HepG2 (cell line): ENCODE measurements around the gene ABCB6. TPM values are rescaled to one million over a fixed set of nuclear protein-coding genes. Genes with fewer than 3 reads are reported as not detected.

Experiments
- FOXK1 ChIP-seq: sonication (generic); formaldehyde crosslinking; IDR thresholded peaks from 2 replicates; pipeline ENCODE4 v1.4.0; 2020; ENCODE audit warnings: low read depth, missing genetic modification reagents, borderline replicate concordance
- HCFC1 ChIP-seq: fragments of 150-350 bp; IDR thresholded peaks from 2 replicates; pipeline ENCODE4 v1.6.1; 2014; ENCODE audit warnings: low read depth, low read length
- KDM4B ChIP-seq: sonication (generic); formaldehyde crosslinking; IDR thresholded peaks from 2 replicates; pipeline ENCODE4 v1.4.0; 2020; ENCODE audit warnings: missing genetic modification reagents
- PAF1 ChIP-seq: IDR thresholded peaks from 2 replicates; pipeline ENCODE4 v1.6.1; 2016; ENCODE audit warnings: missing genetic modification reagents, missing compliant biosample characterization
- POLR2AphosphoS2 ChIP-seq: IDR thresholded peaks from 2 replicates; pipeline ENCODE4 v1.6.1; 2011; ENCODE audit warnings: low read depth, low read length, improper control_type of control experiment
- RAD51 ChIP-seq: fragments of 450-650 bp; IDR thresholded peaks from 2 replicates; pipeline ENCODE4 v1.6.1; 2016; ENCODE audit warnings: borderline replicate concordance
- ZBTB38 ChIP-seq: sonication (generic); formaldehyde crosslinking; IDR thresholded peaks from 2 replicates; pipeline ENCODE4 v1.5.1; 2020; ENCODE audit warnings: mild to moderate bottlenecking, missing genetic modification reagents
- ZNF124 ChIP-seq: sonication (generic); formaldehyde crosslinking; IDR thresholded peaks from 2 replicates; pipeline ENCODE4 v1.4.0; 2020; ENCODE audit warnings: missing genetic modification reagents
- ZNF24 ChIP-seq: fragments of 450-650 bp; IDR thresholded peaks from 2 replicates; pipeline ENCODE4 v1.6.1; 2017; ENCODE audit warnings: antibody characterized with exemption, mild to moderate bottlenecking
- ZNF256 ChIP-seq: sonication (generic); formaldehyde crosslinking; conservative IDR thresholded peaks from 2 replicates; pipeline ENCODE4 v1.4.0; 2020; ENCODE audit warnings: missing genetic modification reagents
- ZNF619 ChIP-seq: sonication (generic); formaldehyde crosslinking; IDR thresholded peaks from 2 replicates; pipeline ENCODE4 v1.4.0; 2020; ENCODE audit warnings: mild to moderate bottlenecking, missing genetic modification reagents
- ZNF776 ChIP-seq: sonication (generic); formaldehyde crosslinking; IDR thresholded peaks from 2 replicates; pipeline ENCODE4 v1.4.0; 2020; ENCODE audit warnings: mild to moderate bottlenecking, missing genetic modification reagents
- polyA plus RNA-seq, 8 experiments: library from polyadenylated mRNA; depleted of rRNA in 3 of 8; stranded (reverse) in 7 of 8; unstranded in 1 of 8; fragments of >200 nt; fragmentation: Illumina TruSeq in 4 of 8; extraction: Trizol in 4 of 8; gene quantifications; 2 replicates each; pipeline versions ENCODE4 v1.2.1 to v1.2.3, GENCODE V29; 2011 to 2016; ENCODE audit warnings: low read depth in 4 of 8, missing spikeins in 1 of 8, mixed read lengths in 1 of 8; ENCODE audit not compliant: insufficient read depth in 1 of 8
- total RNA-seq, 5 experiments: library from RNA; depleted of rRNA; stranded (reverse); fragments of >200 nt; fragmentation: Illumina TruSeq; extraction: Trizol; gene quantifications; 2 replicates each; pipeline ENCODE4 v1.2.3, GENCODE V29; 2016; ENCODE audit warnings: low read depth in 1 of 5
- TF ChIP-seq, protein P1 (sequence below): IDR thresholded peaks from 2 replicates; pipeline ENCODE4 v1.6.1; 2016; ENCODE audit warnings: low read depth, missing genetic modification reagents, missing compliant biosample characterization
- TF ChIP-seq, protein P2 (sequence below): sonication (generic); formaldehyde crosslinking; IDR thresholded peaks from 2 replicates; pipeline ENCODE4 v1.4.0; 2020; ENCODE audit warnings: missing genetic modification reagents
- TF ChIP-seq, protein P3 (sequence below): sonication (generic); formaldehyde crosslinking; IDR thresholded peaks from 2 replicates; pipeline ENCODE4 v1.4.0; 2020; ENCODE audit warnings: missing genetic modification reagents, borderline replicate concordance
- TF ChIP-seq, protein P4 (sequence below): sonication (generic); formaldehyde crosslinking; IDR thresholded peaks from 2 replicates; pipeline ENCODE4 v1.8.0; 2022; ENCODE audit warnings: low read depth, missing genetic modification reagents
- TF ChIP-seq, protein P5 (sequence below): sonication (generic); formaldehyde crosslinking; conservative IDR thresholded peaks from 2 replicates; pipeline ENCODE4 v1.8.0; 2022; ENCODE audit warnings: mild to moderate bottlenecking, moderate library complexity, missing genetic modification reagents

Gene ABCB6
- total and polyA plus RNA-seq, 2 of the 13 experiments (the other 11 are each of a cell fraction or from before 2014, with no cell fraction given) = 91.1 to 137 TPM

DNA sequence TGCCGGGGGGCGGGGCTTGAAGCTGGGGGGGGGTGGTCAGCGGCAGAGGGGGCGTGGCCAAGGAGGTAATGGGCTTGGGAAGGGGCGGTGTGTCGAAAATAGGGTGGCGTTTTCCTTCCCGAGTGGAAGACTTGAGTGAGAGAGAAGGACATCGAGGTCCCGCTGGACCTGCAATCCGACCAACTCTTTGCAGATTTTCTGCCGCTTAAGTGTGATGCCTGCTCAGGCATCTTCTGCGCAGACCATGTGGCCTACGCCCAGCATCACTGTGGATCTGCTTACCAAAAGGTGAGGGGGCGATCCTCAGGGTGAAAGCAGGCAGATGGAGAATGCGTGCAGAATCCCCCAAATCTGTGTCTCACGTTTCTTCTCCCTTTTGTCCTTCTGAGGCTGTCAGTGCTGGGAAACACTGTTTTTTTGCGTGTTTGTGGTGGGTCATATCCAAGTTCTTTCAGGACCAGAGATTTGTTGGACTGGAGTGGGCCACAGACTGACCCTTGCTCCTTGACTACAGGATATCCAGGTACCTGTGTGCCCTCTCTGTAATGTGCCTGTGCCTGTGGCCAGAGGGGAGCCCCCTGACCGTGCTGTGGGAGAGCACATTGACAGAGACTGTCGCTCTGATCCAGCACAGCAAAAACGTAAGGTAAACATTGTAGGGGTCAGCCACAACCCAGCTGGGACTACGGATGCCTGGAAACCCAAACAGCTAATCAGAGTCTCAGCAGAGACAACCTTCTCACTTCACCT is 11.4 kb downstream of the ABCB6 start (continued):
- TF ChIP-seq, protein P1, sequence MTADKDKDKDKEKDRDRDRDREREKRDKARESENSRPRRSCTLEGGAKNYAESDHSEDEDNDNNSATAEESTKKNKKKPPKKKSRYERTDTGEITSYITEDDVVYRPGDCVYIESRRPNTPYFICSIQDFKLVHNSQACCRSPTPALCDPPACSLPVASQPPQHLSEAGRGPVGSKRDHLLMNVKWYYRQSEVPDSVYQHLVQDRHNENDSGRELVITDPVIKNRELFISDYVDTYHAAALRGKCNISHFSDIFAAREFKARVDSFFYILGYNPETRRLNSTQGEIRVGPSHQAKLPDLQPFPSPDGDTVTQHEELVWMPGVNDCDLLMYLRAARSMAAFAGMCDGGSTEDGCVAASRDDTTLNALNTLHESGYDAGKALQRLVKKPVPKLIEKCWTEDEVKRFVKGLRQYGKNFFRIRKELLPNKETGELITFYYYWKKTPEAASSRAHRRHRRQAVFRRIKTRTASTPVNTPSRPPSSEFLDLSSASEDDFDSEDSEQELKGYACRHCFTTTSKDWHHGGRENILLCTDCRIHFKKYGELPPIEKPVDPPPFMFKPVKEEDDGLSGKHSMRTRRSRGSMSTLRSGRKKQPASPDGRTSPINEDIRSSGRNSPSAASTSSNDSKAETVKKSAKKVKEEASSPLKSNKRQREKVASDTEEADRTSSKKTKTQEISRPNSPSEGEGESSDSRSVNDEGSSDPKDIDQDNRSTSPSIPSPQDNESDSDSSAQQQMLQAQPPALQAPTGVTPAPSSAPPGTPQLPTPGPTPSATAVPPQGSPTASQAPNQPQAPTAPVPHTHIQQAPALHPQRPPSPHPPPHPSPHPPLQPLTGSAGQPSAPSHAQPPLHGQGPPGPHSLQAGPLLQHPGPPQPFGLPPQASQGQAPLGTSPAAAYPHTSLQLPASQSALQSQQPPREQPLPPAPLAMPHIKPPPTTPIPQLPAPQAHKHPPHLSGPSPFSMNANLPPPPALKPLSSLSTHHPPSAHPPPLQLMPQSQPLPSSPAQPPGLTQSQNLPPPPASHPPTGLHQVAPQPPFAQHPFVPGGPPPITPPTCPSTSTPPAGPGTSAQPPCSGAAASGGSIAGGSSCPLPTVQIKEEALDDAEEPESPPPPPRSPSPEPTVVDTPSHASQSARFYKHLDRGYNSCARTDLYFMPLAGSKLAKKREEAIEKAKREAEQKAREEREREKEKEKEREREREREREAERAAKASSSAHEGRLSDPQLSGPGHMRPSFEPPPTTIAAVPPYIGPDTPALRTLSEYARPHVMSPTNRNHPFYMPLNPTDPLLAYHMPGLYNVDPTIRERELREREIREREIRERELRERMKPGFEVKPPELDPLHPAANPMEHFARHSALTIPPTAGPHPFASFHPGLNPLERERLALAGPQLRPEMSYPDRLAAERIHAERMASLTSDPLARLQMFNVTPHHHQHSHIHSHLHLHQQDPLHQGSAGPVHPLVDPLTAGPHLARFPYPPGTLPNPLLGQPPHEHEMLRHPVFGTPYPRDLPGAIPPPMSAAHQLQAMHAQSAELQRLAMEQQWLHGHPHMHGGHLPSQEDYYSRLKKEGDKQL = no peak
- TF ChIP-seq KDM4B (CRISPR knock-in tag) (no peak), FOXK1 (CRISPR knock-in tag) (0 out of 2 replicates have a peak, but pooled peaks have one; percentile 31), ZNF619 (CRISPR knock-in tag) (peak; percentile 55), ZNF256 (CRISPR knock-in tag) (no peak), ZNF776 (no peak; the same call in 1 of the 2 replicates), ZNF24 (no peak), ZBTB38 (CRISPR knock-in tag) (no peak), HCFC1 (no peak), POLR2AphosphoS2 (no peak), PAF1 (CRISPR knock-in tag) (0 out of 2 replicates have a peak, but pooled peaks have one; percentile 55), RAD51 (no peak), ZNF124 (CRISPR knock-in tag) (no peak)
- TF ChIP-seq, protein P2, sequence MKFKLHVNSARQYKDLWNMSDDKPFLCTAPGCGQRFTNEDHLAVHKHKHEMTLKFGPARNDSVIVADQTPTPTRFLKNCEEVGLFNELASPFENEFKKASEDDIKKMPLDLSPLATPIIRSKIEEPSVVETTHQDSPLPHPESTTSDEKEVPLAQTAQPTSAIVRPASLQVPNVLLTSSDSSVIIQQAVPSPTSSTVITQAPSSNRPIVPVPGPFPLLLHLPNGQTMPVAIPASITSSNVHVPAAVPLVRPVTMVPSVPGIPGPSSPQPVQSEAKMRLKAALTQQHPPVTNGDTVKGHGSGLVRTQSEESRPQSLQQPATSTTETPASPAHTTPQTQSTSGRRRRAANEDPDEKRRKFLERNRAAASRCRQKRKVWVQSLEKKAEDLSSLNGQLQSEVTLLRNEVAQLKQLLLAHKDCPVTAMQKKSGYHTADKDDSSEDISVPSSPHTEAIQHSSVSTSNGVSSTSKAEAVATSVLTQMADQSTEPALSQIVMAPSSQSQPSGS (CRISPR knock-in tag) = no peak
- TF ChIP-seq, protein P3, sequence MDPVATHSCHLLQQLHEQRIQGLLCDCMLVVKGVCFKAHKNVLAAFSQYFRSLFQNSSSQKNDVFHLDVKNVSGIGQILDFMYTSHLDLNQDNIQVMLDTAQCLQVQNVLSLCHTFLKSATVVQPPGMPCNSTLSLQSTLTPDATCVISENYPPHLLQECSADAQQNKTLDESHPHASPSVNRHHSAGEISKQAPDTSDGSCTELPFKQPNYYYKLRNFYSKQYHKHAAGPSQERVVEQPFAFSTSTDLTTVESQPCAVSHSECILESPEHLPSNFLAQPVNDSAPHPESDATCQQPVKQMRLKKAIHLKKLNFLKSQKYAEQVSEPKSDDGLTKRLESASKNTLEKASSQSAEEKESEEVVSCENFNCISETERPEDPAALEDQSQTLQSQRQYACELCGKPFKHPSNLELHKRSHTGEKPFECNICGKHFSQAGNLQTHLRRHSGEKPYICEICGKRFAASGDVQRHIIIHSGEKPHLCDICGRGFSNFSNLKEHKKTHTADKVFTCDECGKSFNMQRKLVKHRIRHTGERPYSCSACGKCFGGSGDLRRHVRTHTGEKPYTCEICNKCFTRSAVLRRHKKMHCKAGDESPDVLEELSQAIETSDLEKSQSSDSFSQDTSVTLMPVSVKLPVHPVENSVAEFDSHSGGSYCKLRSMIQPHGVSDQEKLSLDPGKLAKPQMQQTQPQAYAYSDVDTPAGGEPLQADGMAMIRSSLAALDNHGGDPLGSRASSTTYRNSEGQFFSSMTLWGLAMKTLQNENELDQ = no peak
- TF ChIP-seq, protein P4, sequence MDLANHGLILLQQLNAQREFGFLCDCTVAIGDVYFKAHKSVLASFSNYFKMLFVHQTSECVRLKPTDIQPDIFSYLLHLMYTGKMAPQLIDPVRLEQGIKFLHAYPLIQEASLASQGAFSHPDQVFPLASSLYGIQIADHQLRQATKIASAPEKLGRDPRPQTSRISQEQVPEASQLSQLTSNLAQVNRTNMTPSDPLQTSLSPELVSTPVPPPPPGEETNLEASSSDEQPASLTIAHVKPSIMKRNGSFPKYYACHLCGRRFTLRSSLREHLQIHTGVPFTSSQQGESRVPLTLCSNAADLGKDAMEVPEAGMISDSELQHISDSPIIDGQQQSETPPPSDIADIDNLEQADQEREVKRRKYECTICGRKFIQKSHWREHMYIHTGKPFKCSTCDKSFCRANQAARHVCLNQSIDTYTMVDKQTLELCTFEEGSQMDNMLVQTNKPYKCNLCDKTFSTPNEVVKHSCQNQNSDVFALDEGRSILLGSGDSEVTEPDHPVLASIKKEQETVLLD = no peak
- TF ChIP-seq, protein P5, sequence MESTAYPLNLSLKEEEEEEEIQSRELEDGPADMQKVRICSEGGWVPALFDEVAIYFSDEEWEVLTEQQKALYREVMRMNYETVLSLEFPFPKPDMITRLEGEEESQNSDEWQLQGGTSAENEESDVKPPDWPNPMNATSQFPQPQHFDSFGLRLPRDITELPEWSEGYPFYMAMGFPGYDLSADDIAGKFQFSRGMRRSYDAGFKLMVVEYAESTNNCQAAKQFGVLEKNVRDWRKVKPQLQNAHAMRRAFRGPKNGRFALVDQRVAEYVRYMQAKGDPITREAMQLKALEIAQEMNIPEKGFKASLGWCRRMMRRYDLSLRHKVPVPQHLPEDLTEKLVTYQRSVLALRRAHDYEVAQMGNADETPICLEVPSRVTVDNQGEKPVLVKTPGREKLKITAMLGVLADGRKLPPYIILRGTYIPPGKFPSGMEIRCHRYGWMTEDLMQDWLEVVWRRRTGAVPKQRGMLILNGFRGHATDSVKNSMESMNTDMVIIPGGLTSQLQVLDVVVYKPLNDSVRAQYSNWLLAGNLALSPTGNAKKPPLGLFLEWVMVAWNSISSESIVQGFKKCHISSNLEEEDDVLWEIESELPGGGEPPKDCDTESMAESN = no peak
